ENCODE data around the gene TPT1. TPM values are rescaled to one million over a fixed set of nuclear protein-coding genes. Genes with fewer than 3 reads are reported as not detected.

Gene TPT1
- total and polyA plus RNA-seq, 9 donors, result 4,694 to 14,373 (median 7,045) TPM

DNA sequence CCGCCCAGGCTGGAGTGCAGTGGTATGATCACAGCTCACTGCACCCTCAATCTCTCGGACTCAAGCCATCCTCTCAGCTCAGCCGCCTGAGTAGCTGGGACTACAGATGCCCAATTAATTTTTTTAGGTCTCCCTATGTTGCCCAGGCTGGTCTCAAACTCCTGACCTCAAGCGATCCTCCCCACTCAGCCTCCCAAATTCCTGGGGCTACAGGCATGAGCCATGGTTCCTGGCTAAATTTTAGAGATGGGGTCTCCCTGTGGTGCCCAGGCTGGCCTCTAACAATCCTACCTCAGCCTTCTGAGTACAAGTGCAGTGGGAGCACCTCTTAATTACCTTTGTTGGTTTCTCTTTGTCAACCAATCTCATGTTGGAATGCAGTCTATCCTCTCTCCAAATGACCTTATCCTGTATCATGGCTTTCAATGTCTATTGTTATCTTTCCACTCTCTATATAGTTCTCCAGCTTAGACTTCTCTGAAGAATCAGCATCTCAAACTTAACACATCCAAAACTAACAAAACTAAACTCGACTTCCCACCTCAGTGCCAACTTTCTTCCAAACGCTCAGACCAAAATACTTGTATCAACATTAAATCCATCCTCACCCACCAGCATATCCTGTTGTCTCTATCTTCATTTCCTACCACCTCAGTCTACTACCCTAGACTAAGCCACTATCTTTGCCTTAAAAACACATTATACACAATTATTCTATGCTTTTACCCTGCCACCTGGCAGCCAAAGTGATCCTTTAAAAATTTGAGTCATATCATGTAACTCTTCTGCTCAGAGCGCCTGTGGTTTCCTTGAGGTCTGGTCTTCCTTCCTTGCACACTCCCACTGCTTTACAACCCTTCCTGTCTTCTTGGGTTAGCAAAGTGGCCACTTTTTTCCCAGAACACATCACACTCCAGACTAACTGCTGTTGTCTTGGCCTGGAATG is 6.7 kb downstream of the TPT1 start:
- no peak for DNase-seq
- intact Hi-C loops (cut with DNase I), result no loop called here
- WGBS, 3 donors, result 68 to 84% (median 80%) methylated on average over 7 of the region's 7 CpGs
- Histone ChIP-seq H3K27ac (no peak overlapping the region), H3K9me3 (no peaks in the 10 kb centered on the region), H3K27me3 (no peaks in the 10 kb centered on the region), H3K36me3 (no peaks in the 10 kb centered on the region), H3K4me1 (ENCODE audit: insufficient read depth) (peaks cover 5% of the 10 kb centered on the region), H3K4me3 (no peak overlapping the region)
- TF ChIP-seq POLR2A (IDR thresholded peaks at IDR 0.05) (no peak), EP300 (IDR thresholded peaks at IDR 0.05) (no peak)
- TF ChIP-seq, protein P1, sequence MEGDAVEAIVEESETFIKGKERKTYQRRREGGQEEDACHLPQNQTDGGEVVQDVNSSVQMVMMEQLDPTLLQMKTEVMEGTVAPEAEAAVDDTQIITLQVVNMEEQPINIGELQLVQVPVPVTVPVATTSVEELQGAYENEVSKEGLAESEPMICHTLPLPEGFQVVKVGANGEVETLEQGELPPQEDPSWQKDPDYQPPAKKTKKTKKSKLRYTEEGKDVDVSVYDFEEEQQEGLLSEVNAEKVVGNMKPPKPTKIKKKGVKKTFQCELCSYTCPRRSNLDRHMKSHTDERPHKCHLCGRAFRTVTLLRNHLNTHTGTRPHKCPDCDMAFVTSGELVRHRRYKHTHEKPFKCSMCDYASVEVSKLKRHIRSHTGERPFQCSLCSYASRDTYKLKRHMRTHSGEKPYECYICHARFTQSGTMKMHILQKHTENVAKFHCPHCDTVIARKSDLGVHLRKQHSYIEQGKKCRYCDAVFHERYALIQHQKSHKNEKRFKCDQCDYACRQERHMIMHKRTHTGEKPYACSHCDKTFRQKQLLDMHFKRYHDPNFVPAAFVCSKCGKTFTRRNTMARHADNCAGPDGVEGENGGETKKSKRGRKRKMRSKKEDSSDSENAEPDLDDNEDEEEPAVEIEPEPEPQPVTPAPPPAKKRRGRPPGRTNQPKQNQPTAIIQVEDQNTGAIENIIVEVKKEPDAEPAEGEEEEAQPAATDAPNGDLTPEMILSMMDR (IDR thresholded peaks at IDR 0.05), result no peak

DNA sequence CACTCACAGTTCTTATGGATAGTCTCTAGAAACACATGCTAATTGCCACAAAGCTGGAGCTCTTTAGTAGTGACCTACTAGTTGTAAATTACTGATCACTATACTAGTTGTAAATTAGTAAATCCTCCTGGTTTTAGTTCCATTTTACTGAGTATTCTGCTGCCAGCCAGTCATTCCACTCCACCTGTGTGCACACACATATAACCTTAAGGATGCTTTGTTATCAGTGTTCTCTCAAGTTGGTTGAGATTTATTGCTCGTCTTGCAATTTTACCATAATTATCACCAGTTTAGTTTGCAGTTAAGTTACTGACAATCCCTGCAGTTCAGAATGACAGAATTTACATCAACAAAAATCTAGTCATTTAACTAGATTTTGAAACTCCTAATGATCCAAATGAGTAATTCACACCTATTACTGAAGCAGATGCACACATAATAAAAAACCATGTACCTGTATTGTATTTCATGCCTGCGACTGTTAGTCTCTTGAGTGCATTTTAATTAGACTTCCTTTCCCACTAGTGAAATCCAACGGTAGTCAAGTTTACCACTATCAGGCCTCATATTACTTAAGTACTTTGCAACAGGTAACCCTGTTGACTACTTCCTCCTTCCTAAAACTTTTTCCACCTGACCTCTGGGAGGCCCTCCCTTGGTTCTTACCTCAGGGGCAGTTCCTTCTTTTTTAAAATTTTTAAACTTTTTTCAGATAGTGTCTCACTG is 7.6 kb downstream of the TPT1 start:
- DNase-seq, result no peak
- intact Hi-C loops (cut with DNase I), result no loop called here
- 69 to 79% (median 73%) methylated on average over 3 of the region's 3 CpGs for WGBS, 3 donors
- Histone ChIP-seq H3K27me3 (no peaks in the 10 kb centered on the region), H3K4me3 (no peak overlapping the region), H3K9me3 (no peaks in the 10 kb centered on the region), H3K4me1 (ENCODE audit: insufficient read depth) (peaks cover 8% of the 10 kb centered on the region), H3K36me3 (no peaks in the 10 kb centered on the region), H3K27ac (no peak overlapping the region)
- TF ChIP-seq EP300 (IDR thresholded peaks at IDR 0.05) (no peak), POLR2A (IDR thresholded peaks at IDR 0.05) (no peak)
- TF ChIP-seq, protein P1 (IDR thresholded peaks at IDR 0.05), result no peak

DNA sequence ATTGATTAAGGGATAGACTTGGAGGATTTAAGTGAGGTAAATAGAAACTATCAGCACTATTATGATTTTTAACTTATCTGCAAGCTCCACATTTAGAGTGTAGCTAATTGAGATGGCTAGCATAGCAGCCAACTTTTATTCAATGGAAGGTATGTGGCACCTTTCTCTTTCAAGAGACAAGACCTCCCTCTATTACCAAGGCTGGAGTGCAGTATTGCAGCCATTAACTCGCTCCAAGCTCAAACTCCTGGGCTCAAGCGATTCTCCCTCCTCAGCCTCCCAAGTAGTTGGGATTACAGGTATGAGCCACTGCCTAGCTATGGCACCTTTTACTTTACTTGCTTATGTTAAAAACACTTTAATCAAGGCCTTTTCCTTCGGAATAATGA is 8.2 kb downstream of the TPT1 start:
- Histone ChIP-seq H3K27me3 (no peaks in the 10 kb centered on the region), H3K36me3 (no peaks in the 10 kb centered on the region), H3K9me3 (no peaks in the 10 kb centered on the region), H3K4me1 (ENCODE audit: insufficient read depth) (peaks cover 8% of the 10 kb centered on the region), H3K4me3 (no peak overlapping the region), H3K27ac (no peak overlapping the region)
- 84 to 91% (median 87%) methylated on average over 3 of the region's 3 CpGs for WGBS, 3 donors
- intact Hi-C loops (cut with DNase I), result no loop called here
- TF ChIP-seq, protein P1 (IDR thresholded peaks at IDR 0.05), result no peak
- TF ChIP-seq EP300 (IDR thresholded peaks at IDR 0.05), result no peak
- TF ChIP-seq POLR2A (IDR thresholded peaks at IDR 0.05), result no peak
- DNase-seq, result no peak

DNA sequence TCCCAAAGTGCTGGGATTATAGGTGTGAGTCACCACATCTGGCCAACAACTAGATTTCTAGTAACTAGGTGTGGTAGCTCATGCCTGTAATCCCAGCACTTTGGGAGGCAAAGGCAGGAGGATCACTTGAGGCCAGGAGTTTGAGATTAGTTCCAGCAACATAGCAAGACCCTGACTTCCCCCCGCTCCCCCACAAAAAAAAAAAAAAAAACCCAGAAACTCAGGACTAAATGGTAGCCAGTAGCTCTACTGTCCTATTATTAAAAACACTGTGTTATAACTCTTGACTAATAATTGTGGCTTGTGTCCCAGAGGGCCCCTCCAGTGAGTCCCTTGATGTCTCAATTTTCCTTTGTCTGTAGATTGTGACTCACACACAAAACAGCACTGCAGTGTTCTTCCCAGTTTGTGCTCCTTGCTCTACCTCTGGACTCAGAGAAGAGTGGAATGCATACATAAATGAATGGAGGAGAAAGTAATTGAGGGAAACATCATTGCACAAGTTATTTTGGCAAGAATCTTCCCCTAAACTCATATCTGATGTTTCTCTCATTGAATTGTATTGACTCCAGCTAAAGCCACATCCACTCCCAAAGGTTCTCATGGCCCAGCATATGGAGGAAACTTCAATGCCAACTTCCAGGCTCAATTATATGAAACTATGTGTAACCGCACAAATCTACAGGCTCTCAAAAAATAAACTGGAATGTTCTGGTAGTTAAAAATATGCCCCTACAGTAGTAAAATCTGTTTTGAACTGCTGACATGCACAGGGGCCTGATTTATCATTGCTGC is 8.8 kb downstream of the TPT1 start:
- H3K27me3 ChIP-seq, result no peaks in the 10 kb centered on the region
- H3K9me3 ChIP-seq, result no peaks in the 10 kb centered on the region
- no peak for DNase-seq
- no peaks in the 10 kb centered on the region for H3K36me3 ChIP-seq
- H3K27ac ChIP-seq, result no peak overlapping the region
- H3K4me1 ChIP-seq (ENCODE audit: insufficient read depth), result peaks cover 8% of the 10 kb centered on the region
- intact Hi-C loops (cut with DNase I), result no loop called here
- TF ChIP-seq POLR2A (IDR thresholded peaks at IDR 0.05) (no peak), EP300 (IDR thresholded peaks at IDR 0.05) (no peak)
- TF ChIP-seq, protein P1 (IDR thresholded peaks at IDR 0.05), result no peak
- H3K4me3 ChIP-seq, result no peak overlapping the region
- 72 to 83% (median 82%) methylated on average over 2 of the region's 2 CpGs for WGBS, 3 donors

All from ovary (tissue), 9 donors.